ENCODE data around the gene CCNG1.
A peak's percentile ranks its signal among the peaks of the same experiment; 100 is the strongest.
"Not testable (repeated sequence)": the region's sequence is repeated elsewhere in the genome, so short reads cannot be mapped to it uniquely, and the experiment has no call there.

CCNG1 gene

GRCh38 chr5:163437309-163438182 is at the start of gene CCNG1:
CCNG1 (plus strand) TSS chr5:163437595; CDS start chr5:163439257, 1,662 bp downstream.
- peak; percentile 99 for FAIRE-seq

DNA sequence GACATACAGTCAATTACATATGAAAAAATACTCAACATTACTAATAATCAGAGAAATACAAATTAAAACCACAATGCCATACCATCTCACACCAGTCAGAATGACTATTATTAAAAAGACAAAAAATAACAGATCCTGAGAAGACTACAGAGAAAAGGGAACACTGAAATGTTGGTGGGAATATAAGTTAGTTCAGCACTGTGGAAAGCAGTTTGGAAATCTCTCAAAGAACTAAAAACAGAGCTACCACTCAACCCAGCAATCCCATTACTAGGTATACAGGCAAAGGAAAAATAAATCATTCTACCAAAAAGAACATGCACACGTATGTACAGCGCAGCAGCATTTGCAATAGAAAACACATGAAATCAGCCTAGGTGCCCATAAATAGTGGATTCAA is 41.6 kb upstream of the CCNG1 start:
- no peak for FAIRE-seq

DNA sequence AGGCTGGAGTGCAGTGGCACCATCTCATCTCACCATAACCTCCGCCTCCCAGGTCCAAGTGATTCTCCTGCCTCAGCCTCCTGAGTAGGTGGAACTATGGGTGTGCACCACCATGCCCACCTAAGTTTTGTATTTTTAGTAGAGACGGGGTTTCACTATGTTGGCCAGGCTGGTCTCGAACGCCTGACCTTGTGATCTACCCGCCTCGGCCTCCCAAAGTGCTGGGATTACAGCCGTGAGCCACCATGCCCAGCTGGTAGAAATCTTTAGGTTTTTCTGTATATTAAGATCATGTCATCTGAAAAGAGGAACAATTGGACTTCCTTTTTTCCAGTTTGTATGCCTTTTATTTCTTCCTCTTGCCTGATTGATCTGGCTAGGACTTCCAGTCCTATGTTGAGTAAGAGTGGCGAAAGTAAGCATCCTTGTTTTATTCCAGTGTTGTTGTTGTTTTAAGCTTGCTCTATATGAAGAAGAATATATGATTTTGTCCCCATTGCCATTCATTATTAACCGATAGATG is 40.5 kb upstream of the CCNG1 start:
- not testable (repeated sequence) for FAIRE-seq

DNA sequence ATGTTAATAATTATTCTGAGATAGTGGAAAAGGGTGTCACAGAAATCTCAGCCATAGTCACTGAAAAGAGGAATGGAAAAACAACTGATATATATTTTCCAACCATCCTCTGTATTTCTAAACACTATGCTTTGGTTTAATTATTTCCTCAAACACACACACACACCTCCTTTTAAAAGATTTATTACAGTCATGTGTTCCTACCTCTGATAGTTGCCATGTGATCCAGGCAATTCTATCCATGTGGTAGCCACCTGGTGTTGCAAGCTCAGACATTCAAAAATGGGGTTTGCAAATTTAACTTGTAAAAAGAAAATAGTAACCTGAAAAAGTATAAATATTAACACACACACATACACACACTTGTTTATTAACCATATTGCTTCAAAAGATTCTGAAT is 40.0 kb upstream of the CCNG1 start:
- FAIRE-seq: no peak

GRCh38 chr5:163399923-163400322 is 37.5 kb upstream of the CCNG1 start:
- no peak for FAIRE-seq

- FAIRE-seq: no peak
These were observed 36.1 kb upstream of the CCNG1 start for GRCh38 chr5:163401271-163401670.

GRCh38 chr5:163402007-163402406 is 35.4 kb upstream of the CCNG1 start:
- FAIRE-seq: no peak

DNA sequence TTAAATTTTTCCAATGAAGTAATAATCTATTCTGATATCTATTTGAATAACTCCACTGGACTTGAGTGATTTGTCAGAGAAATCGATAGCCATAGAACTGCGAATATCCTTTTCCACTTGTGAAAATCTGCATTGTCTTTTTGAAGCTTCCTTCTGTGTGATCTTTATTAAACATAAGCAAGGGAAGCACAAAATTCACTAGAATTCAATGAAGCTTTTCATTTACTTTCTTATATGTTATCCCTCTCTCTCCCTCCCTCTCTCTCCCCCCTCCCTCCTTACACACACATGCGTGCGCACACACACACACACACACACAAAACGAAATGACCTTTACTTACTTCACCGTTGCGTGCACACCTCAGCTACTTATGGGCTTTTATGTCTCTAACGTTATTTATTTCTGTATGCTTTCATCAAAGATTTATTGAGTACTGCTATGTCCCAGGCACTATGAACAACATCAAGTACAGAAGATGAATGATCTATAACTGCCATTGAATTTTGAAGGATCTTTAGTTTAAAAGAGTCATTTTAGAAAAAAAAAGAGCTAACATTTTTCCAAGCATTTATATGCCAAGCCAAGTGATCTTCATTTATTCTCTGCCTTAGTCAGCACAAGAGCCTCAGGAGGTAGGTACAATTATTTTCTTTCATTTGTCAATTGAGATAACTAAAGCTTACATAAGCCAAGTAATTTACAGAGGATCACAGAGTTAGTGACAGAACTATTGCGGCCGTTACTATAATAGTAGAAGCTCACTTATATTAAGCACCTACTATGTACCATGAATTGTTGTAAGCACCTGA is 32.8 kb upstream of the CCNG1 start:
- FAIRE-seq: no peak

DNA sequence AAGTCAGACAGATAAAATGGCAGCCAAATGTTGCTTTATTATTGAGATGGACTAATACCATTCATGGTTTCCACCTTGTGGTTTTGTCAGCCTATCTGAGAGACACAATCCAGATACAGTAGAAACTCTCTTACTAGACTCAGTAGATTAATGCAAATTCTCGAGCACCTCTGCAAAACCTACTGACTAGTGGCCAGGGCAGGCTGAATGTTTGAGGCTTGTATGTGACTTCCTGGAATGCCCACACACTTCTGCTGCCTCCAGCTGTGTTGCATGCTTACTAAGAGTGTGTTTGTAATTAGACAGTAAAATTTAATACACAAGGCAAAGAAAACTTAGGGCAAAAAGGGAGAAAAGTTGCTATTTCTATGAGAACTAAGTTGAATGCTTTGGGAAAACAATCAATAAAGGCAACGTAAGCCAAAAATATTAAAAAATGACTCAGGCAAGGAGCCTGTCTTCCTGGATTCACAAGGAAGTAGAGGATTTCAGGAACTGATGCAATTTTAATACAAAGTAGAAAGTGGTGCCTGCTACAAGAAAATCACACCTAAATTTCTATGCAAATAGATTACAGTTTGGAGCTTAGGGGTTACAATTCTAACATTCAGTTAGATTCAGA is 30.2 kb upstream of the CCNG1 start:
- no peak for FAIRE-seq

DNA sequence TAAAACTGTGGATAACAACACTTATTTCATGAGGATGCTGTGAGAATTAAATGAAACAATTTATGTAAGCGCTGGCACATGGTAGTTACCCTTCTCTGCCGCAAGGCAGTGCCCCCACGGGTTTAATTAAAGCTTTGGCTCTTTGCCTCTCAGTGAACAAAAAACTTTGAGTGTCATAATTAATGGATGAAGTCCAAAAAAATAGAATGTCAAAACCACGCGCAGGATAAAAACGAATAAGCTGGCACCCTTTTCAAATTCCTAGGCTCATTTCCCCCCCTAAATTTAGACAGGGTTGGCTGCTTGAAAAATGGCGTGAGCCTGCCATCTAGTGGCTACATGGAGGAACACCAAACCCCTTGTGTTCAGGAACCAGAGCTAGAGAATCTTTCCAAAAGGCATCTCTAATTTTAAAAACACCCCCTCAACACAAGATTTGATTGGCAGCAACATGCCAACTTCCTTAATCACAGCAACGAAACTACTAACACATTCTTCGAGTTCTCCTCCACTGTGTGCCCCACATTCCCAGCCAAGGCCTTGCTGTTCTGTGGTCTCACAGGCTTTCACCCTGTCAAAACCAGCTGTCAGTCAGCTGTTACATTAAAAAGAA is 29.0 kb upstream of the CCNG1 start:
- FAIRE-seq: peak; percentile 84

DNA sequence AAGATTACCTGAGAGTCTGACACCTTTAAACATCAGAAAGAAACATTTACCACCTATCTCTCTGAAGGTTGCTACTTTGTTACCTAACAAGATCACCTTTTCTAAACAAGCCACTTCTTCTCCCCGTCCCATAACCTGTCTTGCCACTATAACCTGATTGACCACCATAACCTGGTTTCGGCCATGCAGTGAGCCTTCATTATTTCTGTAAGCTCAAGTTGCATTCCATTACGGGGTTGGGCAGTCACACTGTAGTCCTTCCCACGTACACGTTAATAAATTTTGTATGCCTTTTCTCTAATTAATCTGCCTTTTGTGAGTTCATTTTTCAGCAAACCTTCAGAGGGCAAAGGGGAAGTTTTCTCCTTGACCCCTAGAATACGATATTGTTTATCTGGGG is 28.0 kb upstream of the CCNG1 start:
- no peak for FAIRE-seq

GRCh38 chr5:163410505-163410904 is 26.9 kb upstream of the CCNG1 start:
- FAIRE-seq: no peak

GRCh38 chr5:163415673-163416072 is 21.7 kb upstream of the CCNG1 start:
- FAIRE-seq: not testable (repeated sequence)

- FAIRE-seq: no peak
These were observed 12.6 kb upstream of the CCNG1 start for GRCh38 chr5:163424836-163425235.

DNA sequence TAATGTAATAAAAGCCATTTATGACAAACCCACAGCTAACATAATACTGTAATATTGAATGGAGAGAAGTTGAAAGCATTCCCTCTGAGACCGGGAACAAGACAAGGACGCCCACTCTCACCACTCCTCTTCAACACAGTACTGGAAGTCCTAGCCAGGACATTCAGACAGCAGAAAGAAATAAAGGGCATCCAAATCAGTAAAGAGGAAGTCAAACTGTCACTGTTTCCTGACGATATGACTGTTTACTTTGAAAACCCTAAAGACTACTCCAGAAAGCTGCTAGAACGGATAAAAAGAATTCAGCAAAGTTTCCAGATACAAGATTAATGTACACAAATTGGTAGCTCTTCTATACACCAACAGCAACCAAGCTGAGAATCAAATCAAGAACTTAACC is 11.3 kb upstream of the CCNG1 start:
- FAIRE-seq: not testable (repeated sequence)

GRCh38 chr5:163432544-163432943 is 4.9 kb upstream of the CCNG1 start:
- FAIRE-seq: no peak

- no peak for FAIRE-seq
These were observed 4.1 kb upstream of the CCNG1 start for GRCh38 chr5:163433271-163433670.

GRCh38 chr5:163434401-163434866 is 3.0 kb upstream of the CCNG1 start:
- no peak for FAIRE-seq

DNA sequence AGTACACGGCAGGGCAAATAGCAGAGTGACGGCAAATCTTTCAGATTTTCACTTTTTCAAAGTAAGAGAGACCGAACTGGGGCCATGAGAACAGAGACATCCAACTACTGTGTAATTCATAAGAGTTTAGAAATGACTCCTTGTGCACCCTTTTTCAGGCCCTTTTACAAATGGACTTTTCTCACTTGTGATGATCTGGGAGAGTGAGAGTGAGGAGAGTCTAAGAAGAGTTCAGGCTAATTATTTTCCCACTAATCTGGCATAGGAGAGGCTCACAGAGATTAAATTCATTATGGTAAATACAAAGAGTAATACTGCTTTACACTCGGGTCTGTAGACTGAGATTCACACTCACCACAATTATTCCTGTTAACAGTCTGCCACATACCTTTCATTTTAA is 880 bp upstream of the CCNG1 start:
- FAIRE-seq: no peak

DNA sequence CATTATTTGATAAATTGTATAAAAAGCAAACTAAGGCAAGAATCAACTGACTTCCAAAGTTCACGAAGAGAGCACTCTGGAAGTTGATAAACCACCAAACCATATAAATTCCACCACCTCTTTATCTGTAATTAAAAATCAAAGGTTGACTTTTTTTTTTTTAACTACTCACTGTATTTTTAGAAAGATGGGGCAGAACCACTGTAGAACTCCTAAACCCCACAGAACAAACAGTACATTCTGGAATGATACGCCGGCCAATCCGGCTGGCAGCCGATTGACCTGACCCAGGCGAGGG is 435 bp upstream of the CCNG1 start:
- no peak for FAIRE-seq

DNA sequence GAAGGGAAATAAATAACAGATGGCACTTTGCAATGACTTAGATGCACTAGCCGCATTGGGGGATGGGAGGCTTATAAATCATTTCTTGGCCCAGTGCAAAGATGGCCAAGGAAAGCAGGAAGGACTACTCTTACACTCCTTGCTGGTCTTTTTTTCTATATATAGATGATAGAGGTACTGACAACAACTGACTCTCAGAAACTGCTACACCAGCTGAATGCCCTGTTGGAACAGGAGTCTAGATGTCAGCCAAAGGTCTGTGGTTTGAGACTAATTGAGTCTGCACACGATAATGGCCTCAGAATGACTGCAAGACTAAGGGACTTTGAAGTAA is 1.7 kb downstream of the CCNG1 start:
- FAIRE-seq: no peak

DNA sequence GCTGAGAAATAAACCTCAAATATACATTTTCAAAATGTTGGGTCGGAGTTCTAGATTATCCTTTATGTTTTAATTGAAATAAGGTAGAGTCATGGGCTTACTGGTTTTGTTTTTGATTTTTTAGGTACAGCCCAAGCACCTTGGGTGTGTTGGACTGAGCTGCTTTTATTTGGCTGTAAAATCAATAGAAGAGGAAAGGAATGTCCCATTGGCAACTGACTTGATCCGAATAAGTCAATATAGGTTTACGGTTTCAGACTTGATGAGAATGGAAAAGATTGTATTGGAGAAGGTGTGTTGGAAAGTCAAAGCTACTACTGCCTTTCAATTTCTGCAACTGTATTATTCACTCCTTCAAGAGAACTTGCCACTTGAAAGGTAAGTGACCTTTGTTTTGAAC is 3.6 kb downstream of the CCNG1 start:
- FAIRE-seq: no peak

DNA sequence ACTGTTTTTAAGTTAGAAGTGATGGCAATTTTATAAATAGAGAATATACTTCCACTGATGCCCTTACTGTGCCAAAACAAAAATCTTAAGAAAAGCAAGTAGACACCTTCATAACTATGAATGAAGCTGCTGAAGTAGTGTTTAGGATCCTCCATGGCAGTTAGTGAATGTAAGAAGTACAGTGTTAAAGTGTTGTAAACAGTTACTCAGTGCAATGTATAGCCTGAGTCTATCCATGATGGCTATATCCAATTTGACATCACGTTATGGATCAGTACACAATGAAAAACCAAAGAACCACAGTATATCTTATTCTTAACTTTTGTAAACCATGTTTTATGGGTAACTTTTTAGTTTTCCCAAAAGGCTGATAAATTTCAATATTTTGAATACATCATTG is 7.1 kb downstream of the CCNG1 start:
- FAIRE-seq: no peak
